Neuron (in vitro differentiated cells): ENCODE measurements around the gene REM1.
"Not testable (repeated sequence)": the region's sequence is repeated elsewhere in the genome, so short reads cannot be mapped to it uniquely, and the experiment has no call there.

ENCODE experiments used
- H2AFZ ChIP-seq: one replicate; pipeline ENCODE4 v1.6.1; 2013; ENCODE audit warnings: low read depth, mild to moderate bottlenecking, inconsistent platforms, low read length, moderate library complexity
- H3K27me3 ChIP-seq: one replicate; pipeline ENCODE4 v1.6.1; 2013; ENCODE audit warnings: low read length; ENCODE audit not compliant: insufficient read depth
- H3K36me3 ChIP-seq: one replicate; pipeline ENCODE4 v1.6.1; 2013; ENCODE audit warnings: low read length; ENCODE audit not compliant: insufficient read depth
- H3K4me1 ChIP-seq: one replicate; pipeline ENCODE4 v1.6.1; 2013; ENCODE audit warnings: low read length; ENCODE audit not compliant: insufficient read depth
- H3K4me3 ChIP-seq: 2 replicates; pipeline ENCODE4 v1.5.1; 2013; ENCODE audit warnings: mild to moderate bottlenecking, low read length, moderate library complexity
- H3K9me3 ChIP-seq: one replicate; pipeline ENCODE4 v1.6.1; 2013; ENCODE audit warnings: low read length

REM1 gene

DNA sequence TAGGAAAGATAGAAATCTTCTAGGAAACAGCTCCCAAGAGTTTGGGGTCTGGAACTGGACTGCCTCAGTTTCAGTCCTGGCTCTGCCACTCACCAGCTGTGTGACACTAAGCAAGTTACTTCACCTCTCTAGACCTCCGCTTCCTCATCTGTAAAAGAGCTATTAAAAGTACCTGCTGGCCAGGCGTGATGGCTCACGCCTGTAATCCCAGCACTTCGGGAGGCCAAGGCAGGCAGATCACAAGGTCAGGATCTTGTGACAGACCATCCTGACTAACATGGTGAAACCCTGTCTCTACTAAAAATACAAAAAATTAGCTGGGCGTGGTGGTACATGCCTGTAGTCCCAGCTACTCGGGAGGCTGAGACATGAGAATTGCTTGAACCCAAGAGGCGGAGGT, 46.2 kb downstream of the REM1 start:
- not testable (repeated sequence) for H3K27me3 ChIP-seq, H3K4me3 ChIP-seq, H3K9me3 ChIP-seq, H2AFZ ChIP-seq, H3K4me1 ChIP-seq
- peaks cover 31% of the 10 kb centered on the region for H3K36me3 ChIP-seq

DNA sequence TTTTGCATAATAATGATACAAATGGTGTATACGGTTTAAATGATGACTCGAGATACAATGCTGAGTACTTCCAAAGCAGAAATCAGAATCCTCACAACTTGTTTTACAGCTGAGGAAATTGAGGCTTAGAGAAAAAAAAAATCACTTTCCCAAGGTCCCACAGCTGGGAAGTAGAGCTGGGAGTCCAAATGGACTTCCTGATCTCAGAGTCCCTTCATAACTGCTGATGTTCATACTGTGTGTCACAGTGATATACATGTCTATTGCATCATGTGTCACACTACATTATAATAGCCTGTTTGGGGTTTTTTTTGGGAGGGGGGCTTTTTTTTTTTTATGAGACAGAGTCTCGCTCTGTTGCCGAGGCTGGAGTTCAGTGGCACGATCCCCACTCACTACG, 47.6 kb downstream of the REM1 start:
- H3K4me1 ChIP-seq, result no peaks in the 10 kb centered on the region
- H3K4me3 ChIP-seq, result no peak overlapping the region
- no peak overlapping the region for H2AFZ ChIP-seq
- H3K27me3 ChIP-seq, result no peaks in the 10 kb centered on the region
- peaks cover 32% of the 10 kb centered on the region for H3K36me3 ChIP-seq
- H3K9me3 ChIP-seq, result no peaks in the 10 kb centered on the region

DNA sequence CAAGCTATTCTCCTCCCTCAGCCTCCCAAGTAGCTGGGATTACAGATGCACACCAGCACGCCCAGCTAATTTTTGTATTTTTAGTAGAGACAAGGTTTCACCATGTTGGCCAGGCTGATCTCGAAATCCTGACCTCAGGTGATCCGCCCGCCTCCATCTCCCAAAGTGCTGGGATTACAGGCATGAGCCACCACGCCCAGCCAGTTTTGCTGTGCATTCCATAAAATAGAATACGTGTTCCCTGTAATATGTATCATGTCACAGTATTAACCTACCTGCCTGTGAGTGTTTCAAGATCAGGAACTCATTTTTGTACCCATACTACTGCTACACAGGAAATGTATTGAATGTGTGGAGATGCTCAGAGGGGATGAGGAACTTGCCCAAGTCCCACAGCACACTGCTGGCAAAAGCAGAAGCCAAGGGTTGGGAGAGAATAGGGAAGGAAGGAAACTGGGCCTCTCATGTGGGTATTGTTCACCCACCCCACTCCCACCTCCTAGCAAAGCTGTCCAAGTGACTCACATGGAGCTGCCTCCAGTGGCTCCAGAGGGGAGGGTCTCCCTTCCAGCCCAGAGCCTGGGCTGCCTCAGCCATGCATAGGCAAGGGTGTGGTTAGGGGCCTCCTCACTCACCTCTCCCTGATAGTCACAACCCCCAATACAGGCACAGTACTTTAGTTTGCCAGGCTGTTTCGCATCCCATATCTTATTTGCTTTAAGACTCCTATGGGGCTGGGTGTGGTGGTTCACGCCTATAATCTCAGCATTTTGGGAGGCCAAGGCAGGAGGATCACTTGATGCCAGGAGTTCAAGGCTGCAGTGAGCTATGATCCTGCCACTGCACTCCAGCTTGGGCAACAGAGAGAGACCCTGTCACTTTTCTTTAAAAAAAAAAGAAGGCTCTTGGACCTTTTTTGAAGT, 48.5 kb downstream of the REM1 start:
- Histone ChIP-seq H3K36me3 (peaks cover 40% of the 10 kb centered on the region), H3K4me1 (no peaks in the 10 kb centered on the region), H3K9me3 (no peaks in the 10 kb centered on the region), H2AFZ (no peak overlapping the region), H3K27me3 (no peaks in the 10 kb centered on the region), H3K4me3 (no peak overlapping the region)

DNA sequence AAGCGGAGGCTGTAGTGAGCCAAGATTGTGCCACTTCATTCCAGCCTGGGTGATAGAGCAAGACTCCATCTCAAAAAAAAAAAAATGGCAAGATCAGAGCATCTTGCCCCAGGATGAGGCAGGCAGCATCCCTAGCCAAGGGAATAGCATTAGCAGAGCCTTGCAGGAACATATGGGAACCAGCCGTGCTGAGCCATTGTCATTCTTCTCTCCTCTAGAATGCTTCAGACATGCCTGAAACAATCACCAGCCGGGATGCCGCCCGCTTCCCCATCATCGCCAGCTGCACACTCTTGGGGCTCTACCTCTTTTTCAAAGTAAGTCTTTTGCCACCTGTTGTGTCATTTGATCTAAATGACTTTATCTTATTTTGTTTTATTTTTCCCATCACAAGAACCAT, 52.2 kb downstream of the REM1 start:
- H3K36me3 ChIP-seq, result peaks cover 47% of the 10 kb centered on the region
- no peaks in the 10 kb centered on the region for H3K27me3 ChIP-seq
- no peaks in the 10 kb centered on the region for H3K9me3 ChIP-seq
- H3K4me3 ChIP-seq, result no peak overlapping the region
- no peak overlapping the region for H2AFZ ChIP-seq
- H3K4me1 ChIP-seq, result no peaks in the 10 kb centered on the region
